ENCODE data around the gene MYRF. TPM values are rescaled to one million over a fixed set of nuclear protein-coding genes. Genes with fewer than 3 reads are reported as not detected.

Gene MYRF
- total and polyA plus RNA-seq, 2 of the 13 experiments (the other 11 are each of a cell fraction or from before 2014, with no cell fraction given), result 10.2 to 25.9 TPM

- TF ChIP-seq ATF7 (IDR thresholded peaks at IDR 0.05), result no peak
- no peak; the same call in 1 of the 2 replicates for TF ChIP-seq ATF7 (CRISPR knock-in tag; IDR thresholded peaks at IDR 0.05)
- no peak; the same call in 1 of the 2 replicates for TF ChIP-seq ZNF510 (CRISPR knock-in tag; IDR thresholded peaks at IDR 0.05; ENCODE audit: low read depth)
- peak; percentile 71; the same call in 1 of the 2 replicates for TF ChIP-seq MTERF4 (CRISPR knock-in tag; IDR thresholded peaks at IDR 0.05)
- no peak; the same call in 1 of the 2 replicates for TF ChIP-seq NCOA2 (CRISPR knock-in tag; IDR thresholded peaks at IDR 0.05)
- peak; percentile 39 for TF ChIP-seq RBM39 (IDR thresholded peaks at IDR 0.05; ENCODE audit: low read depth, low read length, poor library complexity, severe bottlenecking)
- peak; percentile 15; the same call in 1 of the 2 replicates for TF ChIP-seq BCL3 (CRISPR knock-in tag; IDR thresholded peaks at IDR 0.05)
- no peak for TF ChIP-seq HNF4G (IDR thresholded peaks at IDR 0.05; ENCODE audit: borderline replicate concordance, low read depth, low read length)
- TF ChIP-seq HNF4G (CRISPR knock-in tag; IDR thresholded peaks at IDR 0.05; ENCODE audit: borderline replicate concordance, low read depth), result 0 out of 2 replicates have a peak, but pooled peaks have one; percentile 16
- TF ChIP-seq CSRNP2 (CRISPR knock-in tag; conservative IDR thresholded peaks at IDR 0.05; ENCODE audit: low read depth), result no peak
- TF ChIP-seq ZNF749 (CRISPR knock-in tag; IDR thresholded peaks at IDR 0.05; ENCODE audit: borderline replicate concordance), result no peak
- TF ChIP-seq TFAP4 (IDR thresholded peaks at IDR 0.05; ENCODE audit: borderline replicate concordance, low read depth), result peak; percentile 8; the same call in 1 of the 2 replicates
- TF ChIP-seq ZNF800 (CRISPR knock-in tag; IDR thresholded peaks at IDR 0.05), result no peak
- TF ChIP-seq ZBTB39 (CRISPR knock-in tag; IDR thresholded peaks at IDR 0.05), result no peak; the same call in 1 of the 2 replicates
- no peak for TF ChIP-seq WIZ (CRISPR knock-in tag; IDR thresholded peaks at IDR 0.05)
- TF ChIP-seq ZNF83 (CRISPR knock-in tag; IDR thresholded peaks at IDR 0.05; ENCODE audit: borderline replicate concordance), result no peak
- peak; percentile 85 for TF ChIP-seq MYPOP (CRISPR knock-in tag; IDR thresholded peaks at IDR 0.05)
Measured at GRCh38 chr11:61814958-61815789, 62.7 kb downstream of the MYRF start (continued).

All from HepG2 (cell line).